ENCODE measurements around the gene MRPS26.

Gene MRPS26

DNA sequence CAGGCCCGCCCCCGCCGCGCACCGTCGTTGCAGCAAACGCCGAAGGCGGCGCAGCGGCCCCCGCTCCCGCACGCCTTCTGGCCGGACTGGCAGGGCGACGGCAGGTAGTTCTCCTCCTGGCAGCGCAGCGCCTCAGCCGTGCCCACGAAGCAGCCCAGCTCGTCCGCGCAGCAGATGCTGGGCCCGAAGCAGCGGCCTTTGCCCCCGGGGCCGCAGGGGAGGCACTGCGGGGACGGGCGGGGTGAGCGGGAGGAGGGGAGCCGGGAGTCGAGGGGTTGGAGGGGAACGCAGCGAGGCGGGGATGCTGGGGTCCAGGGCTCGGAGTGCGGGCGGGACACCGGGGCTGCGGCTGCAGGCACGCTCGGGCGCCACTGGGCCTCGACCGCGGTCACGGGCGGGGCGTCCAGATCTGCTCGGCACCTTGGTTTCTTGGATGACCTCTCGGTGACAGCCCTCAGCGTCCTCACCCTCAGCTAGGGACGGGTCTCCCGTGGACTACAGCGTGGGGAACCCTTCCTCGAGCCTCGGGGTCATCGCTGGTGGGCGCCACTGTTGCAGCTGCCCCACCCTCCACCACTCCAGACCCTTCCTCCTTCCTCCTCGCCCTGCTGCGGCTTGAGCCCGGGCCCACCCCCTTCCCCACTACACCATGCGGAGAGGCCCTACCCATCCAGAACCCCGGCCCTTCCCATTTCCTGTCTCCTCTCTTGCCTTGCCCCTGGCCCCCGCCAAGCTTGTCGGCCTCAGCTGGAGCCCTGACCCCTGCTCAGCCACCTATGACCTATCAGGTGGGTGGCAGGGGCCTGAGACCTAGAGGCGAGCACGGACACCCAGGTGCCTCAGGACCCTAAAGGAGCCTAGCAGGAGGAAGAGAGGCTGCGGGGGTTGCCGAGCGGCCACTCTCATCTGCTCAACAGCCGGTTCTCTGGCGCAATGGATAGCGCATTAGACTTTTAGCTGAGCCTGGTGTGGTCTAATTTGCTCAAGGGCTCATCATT lies 37.4 kb downstream of the MRPS26 start:
- Histone ChIP-seq H3K36me3 (replicated peaks; ENCODE audit: low read depth, low read length) (no peaks in the 10 kb centered on the region), H3K9me3 (ENCODE audit: insufficient read depth, low read length) (no peaks in the 10 kb centered on the region), H3K4me3 (ENCODE audit: low read length) (no peak overlapping the region), H4K20me1 (ENCODE audit: insufficient read depth, low read length) (no peaks in the 10 kb centered on the region), H3K79me2 (ENCODE audit: low read length) (no peaks in the 10 kb centered on the region), H3K4me1 (ENCODE audit: low read length) (no peaks in the 10 kb centered on the region), H2AFZ (ENCODE audit: low read depth, low read length) (no peak overlapping the region), H3K4me2 (ENCODE audit: low read length) (no peak overlapping the region), H3K27ac (ENCODE audit: low read length) (no peak overlapping the region), H3K27me3 (ENCODE audit: low read depth, low read length) (peaks cover under 1% of the 10 kb centered on the region; the same call in 1 of the 2 replicates), H3K9ac (ENCODE audit: low read length) (no peak overlapping the region)
- no peak for TF ChIP-seq EZH2phosphoT487 (IDR thresholded peaks at IDR 0.05; ENCODE audit: low read depth)
- TF ChIP-seq, protein P1, sequence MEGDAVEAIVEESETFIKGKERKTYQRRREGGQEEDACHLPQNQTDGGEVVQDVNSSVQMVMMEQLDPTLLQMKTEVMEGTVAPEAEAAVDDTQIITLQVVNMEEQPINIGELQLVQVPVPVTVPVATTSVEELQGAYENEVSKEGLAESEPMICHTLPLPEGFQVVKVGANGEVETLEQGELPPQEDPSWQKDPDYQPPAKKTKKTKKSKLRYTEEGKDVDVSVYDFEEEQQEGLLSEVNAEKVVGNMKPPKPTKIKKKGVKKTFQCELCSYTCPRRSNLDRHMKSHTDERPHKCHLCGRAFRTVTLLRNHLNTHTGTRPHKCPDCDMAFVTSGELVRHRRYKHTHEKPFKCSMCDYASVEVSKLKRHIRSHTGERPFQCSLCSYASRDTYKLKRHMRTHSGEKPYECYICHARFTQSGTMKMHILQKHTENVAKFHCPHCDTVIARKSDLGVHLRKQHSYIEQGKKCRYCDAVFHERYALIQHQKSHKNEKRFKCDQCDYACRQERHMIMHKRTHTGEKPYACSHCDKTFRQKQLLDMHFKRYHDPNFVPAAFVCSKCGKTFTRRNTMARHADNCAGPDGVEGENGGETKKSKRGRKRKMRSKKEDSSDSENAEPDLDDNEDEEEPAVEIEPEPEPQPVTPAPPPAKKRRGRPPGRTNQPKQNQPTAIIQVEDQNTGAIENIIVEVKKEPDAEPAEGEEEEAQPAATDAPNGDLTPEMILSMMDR (IDR thresholded peaks at IDR 0.05; ENCODE audit: low read depth, low read length) = no peak

DNA sequence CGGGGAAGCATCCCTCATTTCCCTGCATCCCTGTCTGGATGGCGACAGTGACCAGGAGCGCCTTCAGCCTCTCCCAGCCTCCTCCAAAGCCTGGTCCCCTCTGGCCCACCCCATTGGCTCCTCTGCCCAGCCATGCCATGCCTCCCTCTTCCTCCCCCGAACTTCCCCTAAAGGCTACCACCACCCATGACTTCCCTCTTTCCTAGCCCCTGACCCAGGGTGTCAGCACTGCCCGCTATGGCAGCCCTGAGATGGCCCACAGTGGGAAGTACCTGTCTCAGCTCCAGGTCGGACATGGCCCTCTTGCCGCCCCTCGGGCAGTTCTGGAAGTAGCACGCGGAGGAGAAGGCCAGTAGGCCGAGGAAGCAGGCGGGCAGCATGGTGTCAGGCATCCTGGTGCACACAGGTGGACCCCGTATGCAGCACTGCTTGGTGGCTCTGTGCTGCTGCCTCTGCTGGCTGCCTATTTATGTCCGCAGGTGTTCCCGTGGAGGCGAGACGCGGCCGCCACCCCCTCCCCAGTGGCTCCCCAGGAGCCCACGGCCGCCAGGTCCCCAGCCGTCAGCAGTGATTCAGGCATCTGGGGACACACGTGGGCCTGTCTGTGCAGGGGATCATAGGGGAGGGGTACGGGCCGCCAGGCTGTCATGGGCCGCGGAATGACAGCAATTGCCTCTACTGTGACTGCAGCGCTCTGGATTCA lies 38.6 kb downstream of the MRPS26 start, which contains the start of gene AVP:
Gene AVP, minus strand, starts transcription at position 442 of the 703 bp plus-strand sequence. Its CDS starts 50 bp downstream, at position 392.
- Histone ChIP-seq H3K27me3 (ENCODE audit: low read depth, low read length) (no peaks in the 10 kb centered on the region), H3K4me1 (ENCODE audit: low read length) (no peaks in the 10 kb centered on the region), H3K79me2 (ENCODE audit: low read length) (no peaks in the 10 kb centered on the region), H3K27ac (ENCODE audit: low read length) (no peak within 1 kb of the TSS), H3K36me3 (replicated peaks; ENCODE audit: low read depth, low read length) (no peaks in the 10 kb centered on the region), H4K20me1 (ENCODE audit: insufficient read depth, low read length) (no peaks in the 10 kb centered on the region), H3K4me3 (ENCODE audit: low read length) (no peak within 1 kb of the TSS), H3K4me2 (ENCODE audit: low read length) (no peak within 1 kb of the TSS), H3K9ac (ENCODE audit: low read length) (no peak within 1 kb of the TSS), H3K9me3 (ENCODE audit: insufficient read depth, low read length) (no peaks in the 10 kb centered on the region), H2AFZ (ENCODE audit: low read depth, low read length) (no peak within 1 kb of the TSS)
- TF ChIP-seq EZH2phosphoT487 (IDR thresholded peaks at IDR 0.05; ENCODE audit: low read depth) = no peak
- TF ChIP-seq, protein P1 (IDR thresholded peaks at IDR 0.05; ENCODE audit: low read depth, low read length) = no peak

- H3K79me2 ChIP-seq (ENCODE audit: low read length) = no peaks in the 10 kb centered on the region
- TF ChIP-seq EZH2phosphoT487 (IDR thresholded peaks at IDR 0.05; ENCODE audit: low read depth) = no peak
- TF ChIP-seq, protein P1 (IDR thresholded peaks at IDR 0.05; ENCODE audit: low read depth, low read length) = no peak
- H3K9ac ChIP-seq (ENCODE audit: low read length) = no peak overlapping the region
Observed at GRCh38 chr20:3084986-3085360, 39.1 kb downstream of the MRPS26 start.

GRCh38 chr20:3085571-3086072 lies 39.8 kb downstream of the MRPS26 start:
- no peak overlapping the region for H3K4me3 ChIP-seq (ENCODE audit: low read length)
- H3K9me3 ChIP-seq (ENCODE audit: insufficient read depth, low read length) = no peaks in the 10 kb centered on the region
- no peak overlapping the region for H3K27ac ChIP-seq (ENCODE audit: low read length)
- H3K4me1 ChIP-seq (ENCODE audit: low read length) = no peaks in the 10 kb centered on the region
- H3K4me2 ChIP-seq (ENCODE audit: low read length) = no peak overlapping the region
- peaks cover 7% of the 10 kb centered on the region; the same call in 1 of the 2 replicates for H3K27me3 ChIP-seq (ENCODE audit: low read depth, low read length)
- no peaks in the 10 kb centered on the region for H3K79me2 ChIP-seq (ENCODE audit: low read length)
- H4K20me1 ChIP-seq (ENCODE audit: insufficient read depth, low read length) = no peaks in the 10 kb centered on the region
- no peak overlapping the region for H2AFZ ChIP-seq (ENCODE audit: low read depth, low read length)
- TF ChIP-seq, protein P1 (IDR thresholded peaks at IDR 0.05; ENCODE audit: low read depth, low read length) = no peak
- no peak for TF ChIP-seq EZH2phosphoT487 (IDR thresholded peaks at IDR 0.05; ENCODE audit: low read depth)
- no peak overlapping the region for H3K9ac ChIP-seq (ENCODE audit: low read length)
- H3K36me3 ChIP-seq (replicated peaks; ENCODE audit: low read depth, low read length) = no peaks in the 10 kb centered on the region

More at GRCh38 chr20:3084986-3085360, 39.1 kb downstream of the MRPS26 start:
- Histone ChIP-seq H3K4me3 (ENCODE audit: low read length) (no peak overlapping the region), H3K27me3 (ENCODE audit: low read depth, low read length) (peaks cover under 1% of the 10 kb centered on the region; the same call in 1 of the 2 replicates), H3K36me3 (replicated peaks; ENCODE audit: low read depth, low read length) (no peaks in the 10 kb centered on the region), H3K9me3 (ENCODE audit: insufficient read depth, low read length) (no peaks in the 10 kb centered on the region), H3K4me1 (ENCODE audit: low read length) (no peaks in the 10 kb centered on the region), H3K27ac (ENCODE audit: low read length) (no peak overlapping the region), H3K4me2 (ENCODE audit: low read length) (no peak overlapping the region), H4K20me1 (ENCODE audit: insufficient read depth, low read length) (no peaks in the 10 kb centered on the region), H2AFZ (ENCODE audit: low read depth, low read length) (no peak overlapping the region)
